Measurements from ENCODE around the gene AFMID.

DNA sequence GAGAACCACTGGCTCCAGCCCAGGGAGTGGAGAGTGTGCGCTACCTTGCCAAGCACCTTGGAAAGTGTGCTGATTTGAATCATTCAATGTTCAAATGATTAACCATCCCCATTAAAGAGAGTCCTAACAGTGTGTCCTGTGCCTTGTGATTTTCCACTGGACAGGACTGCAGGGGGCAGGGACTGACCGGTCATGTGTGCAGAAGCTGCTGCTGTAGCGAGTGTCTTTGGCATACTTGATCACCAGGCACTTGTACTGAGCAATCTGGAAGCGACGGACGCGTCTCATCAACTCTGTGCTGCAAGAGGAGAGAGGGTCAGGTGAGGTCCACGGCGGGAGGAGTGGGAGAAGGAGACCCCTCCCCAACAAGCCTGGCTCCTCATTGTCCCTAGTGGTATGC is 2.3 kb upstream of the AFMID start:
- TF ChIP-seq EZH2phosphoT487 (conservative IDR thresholded peaks at IDR 0.05; ENCODE audit: low read length), result no peak
- TF ChIP-seq, protein P1, sequence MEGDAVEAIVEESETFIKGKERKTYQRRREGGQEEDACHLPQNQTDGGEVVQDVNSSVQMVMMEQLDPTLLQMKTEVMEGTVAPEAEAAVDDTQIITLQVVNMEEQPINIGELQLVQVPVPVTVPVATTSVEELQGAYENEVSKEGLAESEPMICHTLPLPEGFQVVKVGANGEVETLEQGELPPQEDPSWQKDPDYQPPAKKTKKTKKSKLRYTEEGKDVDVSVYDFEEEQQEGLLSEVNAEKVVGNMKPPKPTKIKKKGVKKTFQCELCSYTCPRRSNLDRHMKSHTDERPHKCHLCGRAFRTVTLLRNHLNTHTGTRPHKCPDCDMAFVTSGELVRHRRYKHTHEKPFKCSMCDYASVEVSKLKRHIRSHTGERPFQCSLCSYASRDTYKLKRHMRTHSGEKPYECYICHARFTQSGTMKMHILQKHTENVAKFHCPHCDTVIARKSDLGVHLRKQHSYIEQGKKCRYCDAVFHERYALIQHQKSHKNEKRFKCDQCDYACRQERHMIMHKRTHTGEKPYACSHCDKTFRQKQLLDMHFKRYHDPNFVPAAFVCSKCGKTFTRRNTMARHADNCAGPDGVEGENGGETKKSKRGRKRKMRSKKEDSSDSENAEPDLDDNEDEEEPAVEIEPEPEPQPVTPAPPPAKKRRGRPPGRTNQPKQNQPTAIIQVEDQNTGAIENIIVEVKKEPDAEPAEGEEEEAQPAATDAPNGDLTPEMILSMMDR (IDR thresholded peaks at IDR 0.05; ENCODE audit: insufficient read depth, low read length, poor library complexity, severe bottlenecking), result no peak
